Stimulated activated memory B cell treated with anti-CD40 and anti-IgM and Interleukin-4, amounts not matched to agents 10 μg/mL and 1 μg/mL and 100 μg/mL, for 72 hours (primary cell): Measurements from ENCODE around the gene IFITM2.
"Not testable (repeated sequence)": the region's sequence is repeated elsewhere in the genome, so short reads cannot be mapped to it uniquely, and the experiment has no call there.

Source experiments
- ATAC-seq: fragments of 150-1000 bp; cut with Tn5 transposase; 2 replicates; pipeline ENCODE4 v1.10.0; 2021
- H3K27ac Mint-ChIP-seq: one replicate; pipeline ENCODE4 v1.8.0; 2022; ENCODE audit warnings: mild to moderate bottlenecking, mixed read lengths
- H3K27me3 Mint-ChIP-seq: one replicate; pipeline ENCODE4 v1.8.0; 2022; ENCODE audit warnings: mixed read lengths
- H3K36me3 Mint-ChIP-seq: one replicate; pipeline ENCODE4 v1.8.0; 2022; ENCODE audit warnings: mixed read lengths
- H3K4me1 Mint-ChIP-seq: one replicate; pipeline ENCODE4 v1.8.0; 2022; ENCODE audit warnings: mixed read lengths
- H3K4me3 Mint-ChIP-seq: one replicate; pipeline ENCODE4 v1.8.0; 2022; ENCODE audit warnings: mild to moderate bottlenecking, moderate library complexity, mixed read lengths
- H3K9me3 Mint-ChIP-seq: one replicate; pipeline ENCODE4 v1.8.0; 2022; ENCODE audit warnings: mixed read lengths

The IFITM2 gene

DNA sequence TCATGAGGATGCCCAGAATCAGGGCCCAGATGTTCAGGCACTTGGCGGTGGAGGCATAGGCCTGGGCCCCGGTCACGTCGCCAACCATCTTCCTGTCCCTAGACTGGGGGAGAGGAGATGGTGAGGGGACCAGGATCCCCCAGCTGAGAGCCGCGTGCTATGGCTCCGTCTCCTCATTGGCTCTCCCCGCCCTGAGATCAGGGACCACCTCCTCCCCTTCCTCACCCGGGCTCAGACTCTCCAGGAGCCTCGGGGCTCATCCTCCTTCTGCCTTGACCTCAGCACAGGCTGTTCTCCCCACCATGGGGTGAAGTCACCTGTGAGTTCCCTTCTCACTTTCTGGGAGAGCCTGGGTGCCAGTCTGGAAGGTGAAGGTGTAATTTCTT lies 12.3 kb downstream of the IFITM2 start:
- not testable (repeated sequence) for H3K9me3 Mint-ChIP-seq, H3K36me3 Mint-ChIP-seq, H3K27ac Mint-ChIP-seq, H3K27me3 Mint-ChIP-seq, ATAC-seq
- Mint-ChIP-seq H3K4me1 (peaks cover 40% of the 10 kb centered on the region), H3K4me3 (peak overlapping the region; percentile 57)

DNA sequence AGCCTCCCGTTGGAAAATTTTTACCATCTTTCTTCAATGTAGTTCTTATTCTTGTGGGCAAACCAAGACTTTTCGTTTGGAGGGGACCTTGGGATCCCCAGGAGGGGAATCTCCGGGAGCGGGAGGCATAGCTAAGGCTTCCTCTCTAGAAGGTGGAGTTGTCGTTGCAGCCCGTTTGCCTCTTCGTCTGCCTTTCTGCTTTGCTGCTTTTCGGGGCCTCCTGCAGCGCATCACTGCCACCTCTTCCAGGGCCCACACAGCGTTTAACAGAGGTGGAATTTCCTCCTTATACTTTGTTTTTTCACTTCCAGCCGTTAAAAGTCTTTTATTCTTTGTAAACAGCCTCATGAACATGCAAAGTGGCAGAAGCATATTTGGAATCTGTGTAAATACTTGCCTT lies 16.5 kb downstream of the IFITM2 start:
- no peaks in the 10 kb centered on the region for H3K9me3 Mint-ChIP-seq
- no peaks in the 10 kb centered on the region for H3K27me3 Mint-ChIP-seq
- no peak for ATAC-seq
- H3K27ac Mint-ChIP-seq: no peak overlapping the region
- no peaks in the 10 kb centered on the region for H3K36me3 Mint-ChIP-seq
- H3K4me3 Mint-ChIP-seq: no peak overlapping the region
- peaks cover 48% of the 10 kb centered on the region for H3K4me1 Mint-ChIP-seq

GRCh38 chr11:324593-325517 lies 17.2 kb downstream of the IFITM2 start:
- not testable (repeated sequence) for H3K36me3 Mint-ChIP-seq, H3K9me3 Mint-ChIP-seq, ATAC-seq, H3K4me3 Mint-ChIP-seq, H3K27me3 Mint-ChIP-seq
- Mint-ChIP-seq H3K27ac (peak overlapping the region; percentile 99), H3K4me1 (peaks cover 49% of the 10 kb centered on the region)

DNA sequence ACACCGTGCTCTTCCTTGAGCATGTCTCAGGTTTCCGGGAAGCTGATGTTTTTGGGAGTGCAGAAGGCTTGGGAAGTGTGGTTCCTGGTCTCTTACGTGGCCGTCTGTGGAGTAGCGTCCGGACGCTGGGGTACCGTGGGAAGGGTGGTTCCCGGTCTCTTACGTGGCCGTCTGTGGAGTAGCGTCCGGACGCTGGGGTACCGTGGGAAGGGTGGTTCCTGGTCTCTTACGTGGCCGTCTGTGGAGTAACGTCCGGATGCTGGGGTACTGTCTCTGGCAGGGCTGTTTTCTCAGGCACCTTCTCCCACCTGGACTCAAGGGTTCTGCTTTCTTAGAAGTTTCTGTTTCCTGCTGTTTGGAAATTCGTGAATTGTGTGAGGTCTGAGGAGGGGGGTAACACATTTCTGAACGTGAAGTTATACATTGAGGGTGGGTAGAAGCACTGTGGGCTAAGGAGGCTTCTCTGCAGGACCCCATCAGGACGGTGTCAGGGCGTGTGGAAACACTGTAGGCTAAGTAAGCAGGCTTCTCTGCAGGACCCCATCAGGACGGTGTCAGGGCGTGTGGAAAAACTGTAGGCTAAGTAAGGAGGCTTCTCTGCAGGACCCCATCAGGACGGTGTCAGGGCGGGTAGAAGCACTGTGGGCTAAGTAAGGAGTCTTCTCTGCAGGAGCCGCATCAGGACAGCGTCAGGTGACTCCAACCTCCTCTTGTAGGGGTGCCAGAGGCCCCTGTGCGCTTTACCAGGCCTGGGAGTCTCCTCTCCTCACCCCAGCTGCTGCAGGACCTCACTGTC lies 18.4 kb downstream of the IFITM2 start:
- Mint-ChIP-seq H3K27me3 (no peaks in the 10 kb centered on the region), H3K4me1 (peaks cover 51% of the 10 kb centered on the region), H3K36me3 (no peaks in the 10 kb centered on the region), H3K9me3 (no peaks in the 10 kb centered on the region), H3K27ac (peak overlapping the region; percentile 99), H3K4me3 (no peak overlapping the region)
- no peak for ATAC-seq

DNA sequence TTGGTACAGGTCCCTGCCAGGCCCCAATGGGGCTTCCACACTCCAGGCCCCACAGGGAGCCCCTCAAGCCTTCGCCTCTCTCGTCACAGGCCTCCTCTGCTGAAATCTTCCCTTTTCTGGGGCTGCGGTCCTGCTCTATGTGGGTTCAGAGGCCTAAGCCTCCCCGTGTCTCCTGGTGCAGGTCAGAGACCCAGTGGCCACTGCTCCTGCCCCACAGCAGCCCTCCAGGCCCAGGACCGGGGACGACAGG lies 18.9 kb downstream of the IFITM2 start:
- H3K36me3 Mint-ChIP-seq: no peaks in the 10 kb centered on the region
- peak overlapping the region; percentile 54 for H3K4me3 Mint-ChIP-seq
- ATAC-seq: no peak
- no peaks in the 10 kb centered on the region for H3K27me3 Mint-ChIP-seq
- H3K9me3 Mint-ChIP-seq: no peaks in the 10 kb centered on the region
- H3K27ac Mint-ChIP-seq: peak overlapping the region; percentile 99
- H3K4me1 Mint-ChIP-seq: peaks cover 56% of the 10 kb centered on the region

- no peaks in the 10 kb centered on the region for H3K9me3 Mint-ChIP-seq
- no peaks in the 10 kb centered on the region for H3K36me3 Mint-ChIP-seq
- no peaks in the 10 kb centered on the region for H3K27me3 Mint-ChIP-seq
- peak overlapping the region; percentile 99 for H3K27ac Mint-ChIP-seq
- H3K4me1 Mint-ChIP-seq: peaks cover 58% of the 10 kb centered on the region
- peak; percentile 86 for ATAC-seq
- peak overlapping the region; percentile 54 for H3K4me3 Mint-ChIP-seq
Measured at GRCh38 chr11:326842-327580, 19.4 kb downstream of the IFITM2 start.

GRCh38 chr11:327581-327923 lies 19.9 kb downstream of the IFITM2 start:
- Mint-ChIP-seq H3K27ac (peak overlapping the region; percentile 99), H3K36me3 (no peaks in the 10 kb centered on the region), H3K9me3 (no peaks in the 10 kb centered on the region), H3K4me3 (peak overlapping the region; percentile 38), H3K4me1 (peaks cover 58% of the 10 kb centered on the region), H3K27me3 (no peaks in the 10 kb centered on the region)
- ATAC-seq: no peak

DNA sequence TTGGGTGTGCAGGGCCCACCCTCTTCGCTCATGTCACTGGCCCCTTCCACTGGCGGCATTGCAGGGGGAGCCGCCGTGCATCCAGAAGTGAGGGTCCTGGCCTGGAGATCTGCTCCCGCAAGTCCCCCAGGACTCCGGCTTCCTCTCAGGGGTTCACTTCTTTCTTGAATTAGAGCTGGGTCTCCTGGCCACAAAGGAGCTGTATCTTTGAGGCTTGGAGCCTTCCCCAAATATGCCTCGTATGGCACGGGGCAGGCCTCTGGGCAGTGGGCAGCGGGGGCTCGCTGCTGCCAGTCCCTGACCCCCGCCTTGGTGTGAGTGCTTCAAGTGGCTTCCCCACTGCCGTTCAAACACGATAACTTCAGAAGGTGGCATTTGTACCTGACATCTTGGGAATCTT lies 20.4 kb downstream of the IFITM2 start:
- Mint-ChIP-seq H3K27ac (no peak overlapping the region), H3K9me3 (no peaks in the 10 kb centered on the region), H3K27me3 (no peaks in the 10 kb centered on the region), H3K36me3 (no peaks in the 10 kb centered on the region), H3K4me3 (no peak overlapping the region), H3K4me1 (peaks cover 63% of the 10 kb centered on the region)
- no peak for ATAC-seq

DNA sequence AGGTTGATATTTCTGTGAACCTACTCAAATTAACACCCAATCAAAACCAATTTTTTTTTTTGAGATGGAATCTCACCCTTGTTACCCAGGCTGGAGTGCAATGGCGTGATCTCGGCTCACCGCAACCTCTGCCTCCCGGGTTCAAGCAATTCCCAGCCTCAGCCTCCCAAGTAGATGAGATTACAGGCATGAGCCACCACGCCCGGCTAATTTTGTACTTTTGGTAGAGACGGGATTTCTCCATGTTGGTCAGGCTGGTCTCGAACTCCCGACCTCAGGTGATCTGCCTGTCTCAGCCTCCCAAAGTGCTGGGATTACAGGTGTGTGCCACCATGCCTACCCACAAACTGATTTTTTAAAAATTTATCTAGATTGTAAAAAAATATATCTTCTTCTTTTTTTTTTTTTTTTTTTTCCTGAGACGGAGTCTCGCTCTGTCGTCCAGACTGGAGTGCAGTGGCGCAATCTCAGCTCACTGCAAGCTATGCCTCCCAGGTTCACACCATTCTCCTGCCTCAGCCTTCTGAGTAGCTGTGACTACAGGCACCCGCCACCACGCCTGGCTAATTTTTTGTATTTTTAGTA lies 21.0 kb downstream of the IFITM2 start:
- H3K36me3 Mint-ChIP-seq, H3K4me3 Mint-ChIP-seq, H3K9me3 Mint-ChIP-seq, H3K27me3 Mint-ChIP-seq, ATAC-seq: not testable (repeated sequence)
- H3K4me1 Mint-ChIP-seq: peaks cover 63% of the 10 kb centered on the region
- H3K27ac Mint-ChIP-seq: peak overlapping the region; percentile 60

DNA sequence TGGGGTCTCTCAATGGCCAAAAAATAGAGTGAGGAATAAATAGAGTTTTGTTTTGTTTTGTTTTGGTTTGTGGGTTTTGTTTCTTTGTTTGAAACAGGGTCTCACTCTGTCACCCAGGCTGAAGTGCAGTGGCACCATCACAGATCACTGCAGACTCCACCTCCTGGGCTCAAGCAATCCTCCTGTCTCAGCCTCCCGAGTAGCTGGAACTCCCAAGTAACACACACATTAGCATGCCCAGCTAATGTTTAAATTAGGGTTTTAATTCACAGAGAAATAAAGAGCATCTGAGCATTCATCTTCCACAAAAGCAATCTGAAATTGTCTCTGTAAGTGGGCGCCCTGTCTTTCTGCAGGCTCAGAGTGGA lies 22.3 kb downstream of the IFITM2 start:
- H3K4me3 Mint-ChIP-seq: no peak overlapping the region
- H3K4me1 Mint-ChIP-seq: peaks cover 59% of the 10 kb centered on the region
- H3K27ac Mint-ChIP-seq: peak overlapping the region; percentile 60
- H3K27me3 Mint-ChIP-seq: no peaks in the 10 kb centered on the region
- no peaks in the 10 kb centered on the region for H3K36me3 Mint-ChIP-seq
- ATAC-seq: no peak
- H3K9me3 Mint-ChIP-seq: no peaks in the 10 kb centered on the region

DNA sequence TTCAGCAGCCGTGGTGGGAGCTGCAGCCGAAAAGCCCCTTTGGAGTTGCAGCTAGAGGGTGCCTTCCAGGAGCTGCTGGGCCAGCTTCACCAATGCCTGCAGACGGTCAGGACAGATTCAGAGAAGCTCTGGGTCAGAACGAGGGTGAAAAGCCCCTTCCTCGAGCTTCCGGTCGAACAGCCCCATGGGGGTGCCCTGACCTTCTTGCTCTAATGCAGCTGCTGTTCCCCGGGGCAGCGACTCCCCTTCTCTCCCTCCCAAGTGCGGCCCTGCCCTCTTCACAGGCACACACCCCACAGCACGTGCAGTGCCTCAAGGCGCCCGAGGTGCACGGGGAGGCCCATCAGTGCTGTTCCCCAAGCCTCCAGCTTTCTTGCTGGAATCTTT lies 22.7 kb downstream of the IFITM2 start:
- Mint-ChIP-seq H3K9me3 (no peaks in the 10 kb centered on the region), H3K27me3 (no peaks in the 10 kb centered on the region), H3K4me3 (peak overlapping the region; percentile 23), H3K36me3 (no peaks in the 10 kb centered on the region), H3K27ac (peak overlapping the region; percentile 60), H3K4me1 (peaks cover 57% of the 10 kb centered on the region)
- no peak for ATAC-seq

- peak; percentile 13 for ATAC-seq
- Mint-ChIP-seq H3K4me1 (peaks cover 56% of the 10 kb centered on the region), H3K4me3 (peak overlapping the region; percentile 36), H3K9me3 (no peaks in the 10 kb centered on the region), H3K36me3 (no peaks in the 10 kb centered on the region), H3K27me3 (no peaks in the 10 kb centered on the region), H3K27ac (peak overlapping the region; percentile 60)
Measured at GRCh38 chr11:330694-331357, 23.2 kb downstream of the IFITM2 start.

DNA sequence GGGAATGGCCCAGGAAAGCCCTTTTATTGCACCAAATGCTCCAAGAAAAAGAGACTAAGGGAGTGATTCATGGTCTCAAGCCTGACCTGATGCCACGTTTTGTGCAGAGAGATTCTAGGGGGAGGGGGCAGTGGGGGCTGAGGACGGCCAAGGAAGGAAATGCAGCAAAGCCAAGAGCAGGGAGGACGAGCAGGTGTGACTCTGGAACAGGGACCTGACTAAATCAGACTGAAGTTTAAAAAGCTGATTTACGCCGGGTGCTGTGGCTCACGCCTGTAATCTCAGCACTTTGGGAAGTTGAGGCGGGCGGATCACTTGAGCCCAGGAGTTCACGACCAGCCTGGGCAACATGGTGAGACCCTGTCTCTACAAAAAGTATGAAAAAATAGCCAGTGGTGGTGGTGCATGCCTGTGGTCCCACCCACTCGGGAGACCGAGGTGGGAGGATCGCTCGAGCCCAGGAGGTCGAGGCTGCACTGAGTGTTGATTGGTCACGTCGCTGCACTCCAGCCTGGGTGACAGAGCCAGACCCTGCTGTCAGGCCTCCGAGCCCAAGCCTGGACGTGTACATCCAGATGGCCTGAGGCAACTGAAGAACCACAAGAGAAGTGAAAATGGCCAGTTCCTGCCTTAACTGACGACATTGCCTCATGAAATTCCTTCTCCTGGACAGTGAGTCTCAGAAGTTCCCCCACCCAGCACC lies 23.9 kb downstream of the IFITM2 start:
- Mint-ChIP-seq H3K27ac (no peak overlapping the region), H3K4me1 (peaks cover 51% of the 10 kb centered on the region), H3K36me3 (no peaks in the 10 kb centered on the region), H3K27me3 (no peaks in the 10 kb centered on the region), H3K9me3 (no peaks in the 10 kb centered on the region), H3K4me3 (peak overlapping the region; percentile 36)
- no peak for ATAC-seq

- Mint-ChIP-seq H3K4me1 (peaks cover 40% of the 10 kb centered on the region), H3K27ac (no peak overlapping the region), H3K9me3 (no peaks in the 10 kb centered on the region), H3K27me3 (no peaks in the 10 kb centered on the region), H3K4me3 (no peak overlapping the region), H3K36me3 (no peaks in the 10 kb centered on the region)
- no peak for ATAC-seq
Measured at GRCh38 chr11:332651-333480, 25.2 kb downstream of the IFITM2 start.
